PFSK-1 (cell line): ENCODE measurements around the gene GGT6.

Experiments
- POLR2AphosphoS5 ChIP-seq: IDR thresholded peaks from 2 replicates; pipeline ENCODE4 v1.6.1; 2012; ENCODE audit warnings: low read depth, mild to moderate bottlenecking, control low read depth, low read length, moderate library complexity
- REST ChIP-seq, 2 experiments: IDR thresholded peaks; 2 replicates each; pipeline versions ENCODE4 v1.6.1 to v1.8.0; 2011 to 2012; ENCODE audit warnings: low read depth in 2 of 2, low read length in 2 of 2, control low read depth in 1 of 2, inconsistent platforms in 1 of 2, mild to moderate bottlenecking in 1 of 2, moderate library complexity in 1 of 2; ENCODE audit not compliant: insufficient read depth in 1 of 2

GRCh38 chr17:4566785-4567184, 6.4 kb upstream of the GGT6 start:
- no peak for TF ChIP-seq REST (IDR thresholded peaks at IDR 0.05; ENCODE audit: insufficient read depth in 1 of 2, low read depth in 2 of 2, low read length in 2 of 2)
- TF ChIP-seq POLR2AphosphoS5 = no peak
